DLD1 (cell line): ENCODE results near the gene RETSAT.
"Not testable (repeated sequence)": the region's sequence is repeated elsewhere in the genome, so short reads cannot be mapped to it uniquely, and the experiment has no call there.

ENCODE experiments used
- in situ Hi-C: cut with HindIII; loops from 2 replicates; pipeline ENCODE4 v1.10.0; 2017; ENCODE audit warnings: low sequenced_read_pairs

RETSAT gene

GRCh38 chr2:85383151-85383550 lies 28.8 kb upstream of the RETSAT start:
- in situ Hi-C loops, result not testable (repeated sequence)

- in situ Hi-C loops, result no loop called here
Observed at GRCh38 chr2:85380048-85380447, 25.7 kb upstream of the RETSAT start.

- in situ Hi-C loops, result no loop called here
Observed at GRCh38 chr2:85378257-85378656, 23.9 kb upstream of the RETSAT start.

GRCh38 chr2:85377083-85377482 lies 22.8 kb upstream of the RETSAT start:
- in situ Hi-C loops, result no loop called here

- in situ Hi-C loops, result no loop called here
Observed at GRCh38 chr2:85376291-85377065, 22.1 kb upstream of the RETSAT start.

GRCh38 chr2:85371045-85371444 lies 16.7 kb upstream of the RETSAT start:
- in situ Hi-C loops, result no loop called here

GRCh38 chr2:85369500-85369899 lies 15.2 kb upstream of the RETSAT start:
- in situ Hi-C loops, result no loop called here

- in situ Hi-C loops, result no loop called here
Observed at GRCh38 chr2:85368921-85369320, 14.6 kb upstream of the RETSAT start.

GRCh38 chr2:85367180-85367579 lies 12.9 kb upstream of the RETSAT start:
- in situ Hi-C loops, result no loop called here

GRCh38 chr2:85362653-85363387 lies 8.5 kb upstream of the RETSAT start:
- in situ Hi-C loops, result not testable (repeated sequence)

- in situ Hi-C loops, result no loop called here
Observed at GRCh38 chr2:85357736-85358135, 3.4 kb upstream of the RETSAT start.

- in situ Hi-C loops, result no loop called here
Observed at GRCh38 chr2:85356186-85356585, 1.9 kb upstream of the RETSAT start.

- in situ Hi-C loops, result no loop called here
Observed at GRCh38 chr2:85355521-85355920, 1.2 kb upstream of the RETSAT start.

GRCh38 chr2:85355073-85355410 lies 714 bp upstream of the RETSAT start:
- in situ Hi-C loops, result no loop called here

GRCh38 chr2:85353876-85354285 lies 447 bp downstream of the RETSAT start:
- in situ Hi-C loops, result no loop called here

GRCh38 chr2:85347599-85347998 lies 6.7 kb downstream of the RETSAT start:
- in situ Hi-C loops, result no loop called here

GRCh38 chr2:85344356-85344954 lies 9.9 kb downstream of the RETSAT start:
- in situ Hi-C loops, result no loop called here

GRCh38 chr2:85343207-85343895 lies 11.0 kb downstream of the RETSAT start:
- in situ Hi-C loops, result not testable (repeated sequence)

GRCh38 chr2:85342156-85342555 lies 12.2 kb downstream of the RETSAT start:
- in situ Hi-C loops, result no loop called here

- in situ Hi-C loops, result no loop called here
Observed at GRCh38 chr2:85341269-85342029, 12.9 kb downstream of the RETSAT start.
